Measurements from ENCODE around the gene TMEM174.
A peak's percentile ranks its signal among the peaks of the same experiment; 100 is the strongest.

TMEM174 gene

GRCh38 chr5:73172951-73173350, at the start of gene TMEM174:
Gene TMEM174, plus strand, starts transcription at chr5:73173193. Its CDS starts 51 bp downstream, at chr5:73173244.
- DNase-seq (ENCODE audit: low spot score) = no peak

GRCh38 chr5:73125289-73125688, 47.7 kb upstream of the TMEM174 start:
- DNase-seq (ENCODE audit: low spot score) = no peak

- no peak for DNase-seq (ENCODE audit: low spot score)
Measured at GRCh38 chr5:73126381-73126780, 46.6 kb upstream of the TMEM174 start.

GRCh38 chr5:73126957-73127356, 46.0 kb upstream of the TMEM174 start:
- no peak for DNase-seq (ENCODE audit: low spot score)

- no peak for DNase-seq (ENCODE audit: low spot score)
Measured at GRCh38 chr5:73129143-73129542, 43.9 kb upstream of the TMEM174 start.

GRCh38 chr5:73130811-73131210, 42.2 kb upstream of the TMEM174 start:
- DNase-seq (ENCODE audit: low spot score) = no peak

GRCh38 chr5:73131711-73132425, 41.1 kb upstream of the TMEM174 start:
- DNase-seq (ENCODE audit: low spot score) = no peak

GRCh38 chr5:73132759-73133158, 40.2 kb upstream of the TMEM174 start:
- no peak for DNase-seq (ENCODE audit: low spot score)

- DNase-seq (ENCODE audit: low spot score) = no peak
Measured at GRCh38 chr5:73135021-73135420, 38.0 kb upstream of the TMEM174 start.

GRCh38 chr5:73135429-73136054, 37.5 kb upstream of the TMEM174 start:
- DNase-seq (ENCODE audit: low spot score) = peak; percentile 35

GRCh38 chr5:73136055-73136562, 36.9 kb upstream of the TMEM174 start:
- no peak for DNase-seq (ENCODE audit: low spot score)

- no peak for DNase-seq (ENCODE audit: low spot score)
Measured at GRCh38 chr5:73137563-73138530, 35.1 kb upstream of the TMEM174 start.

- no peak for DNase-seq (ENCODE audit: low spot score)
Measured at GRCh38 chr5:73139485-73139884, 33.5 kb upstream of the TMEM174 start.

- no peak for DNase-seq (ENCODE audit: low spot score)
Measured at GRCh38 chr5:73140801-73141200, 32.2 kb upstream of the TMEM174 start.

- no peak for DNase-seq (ENCODE audit: low spot score)
Measured at GRCh38 chr5:73142035-73142434, 31.0 kb upstream of the TMEM174 start.

GRCh38 chr5:73143716-73144115, 29.3 kb upstream of the TMEM174 start:
- DNase-seq (ENCODE audit: low spot score) = no peak

GRCh38 chr5:73149540-73149939, 23.5 kb upstream of the TMEM174 start:
- no peak for DNase-seq (ENCODE audit: low spot score)

- DNase-seq (ENCODE audit: low spot score) = no peak
Measured at GRCh38 chr5:73150876-73151275, 22.1 kb upstream of the TMEM174 start.

GRCh38 chr5:73151766-73152410, 21.1 kb upstream of the TMEM174 start:
- no peak for DNase-seq (ENCODE audit: low spot score)

- DNase-seq (ENCODE audit: low spot score) = no peak
Measured at GRCh38 chr5:73152411-73153388, 20.3 kb upstream of the TMEM174 start.

GRCh38 chr5:73153513-73153912, 19.5 kb upstream of the TMEM174 start:
- DNase-seq (ENCODE audit: low spot score) = peak; percentile 38

Data from germinal center (tissue), 1 donor.